ENCODE data around the gene ARHGAP8.

The ARHGAP8 gene

GRCh38 chr22:44906999-44907644, 154.7 kb downstream of the ARHGAP8 start:
- DNase-seq (ENCODE audit: low read depth in 2 of 2): no peak

GRCh38 chr22:44907765-44908737, 155.7 kb downstream of the ARHGAP8 start:
- no peak for DNase-seq (ENCODE audit: low read depth in 2 of 2)

GRCh38 chr22:44909241-44909640, 156.9 kb downstream of the ARHGAP8 start:
- no peak for DNase-seq (ENCODE audit: low read depth in 2 of 2)
